Heart right ventricle (tissue), 16 donors: Measurements from ENCODE around the gene MTHFD2L. TPM values are rescaled to one million over a fixed set of nuclear protein-coding genes. Genes with fewer than 3 reads are reported as not detected.
A peak's percentile ranks its signal among the peaks of the same experiment; 100 is the strongest.

ENCODE experiments used
- ATAC-seq, 8 donors: fragments of 200-7000 bp; cut with Tn5 transposase; one replicate each; pipeline ENCODE4 v1.9.1; 2020; ENCODE audit warnings: mild to moderate bottlenecking in 8 of 8, moderate library complexity in 8 of 8, moderate number of reproducible peaks in 1 of 8
- DNase-seq, 2 donors: peaks; one replicate each; pipeline ENCODE4 v3.0.0-alpha.2; 2020
- H3K27ac ChIP-seq, 10 donors: fragments of 200-600 bp; sonication (generic) in 2 of 10; one replicate each; pipeline versions ENCODE4 v1.5.0 to v1.8.0; 2020 to 2022; ENCODE audit warnings: mild to moderate bottlenecking in 3 of 10
- H3K27me3 ChIP-seq, 7 donors: fragments of 200-600 bp; one replicate each; pipeline ENCODE4 v1.8.0; 2021 to 2022; ENCODE audit warnings: mild to moderate bottlenecking in 2 of 7
- H3K36me3 ChIP-seq, 9 donors: fragments of 200-600 bp; sonication (generic) in 1 of 9; one replicate each; pipeline versions ENCODE4 v1.5.0 to v1.8.0; 2020 to 2022; ENCODE audit warnings: mild to moderate bottlenecking in 2 of 9
- H3K4me1 ChIP-seq, 9 donors: fragments of 200-600 bp; sonication (generic) in 1 of 9; one replicate each; pipeline versions ENCODE4 v1.5.0 to v1.8.0; 2020 to 2022; ENCODE audit warnings: mild to moderate bottlenecking in 4 of 9
- H3K4me3 ChIP-seq, 10 donors: fragments of 200-600 bp; sonication (generic) in 2 of 10; one replicate each; pipeline versions ENCODE4 v1.5.0 to v1.8.0; 2020 to 2022; ENCODE audit warnings: mild to moderate bottlenecking in 7 of 10, moderate library complexity in 2 of 10
- H3K9me3 ChIP-seq, 11 donors: fragments of 200-600 bp in 10 of 11; sonication (generic) in 2 of 11; one replicate each; pipeline versions ENCODE4 v1.5.0 to v1.8.0; 2013 to 2022; ENCODE audit warnings: mild to moderate bottlenecking in 2 of 11, control low read depth in 1 of 11, moderate library complexity in 1 of 11
- WGBS, 2 donors: extraction: QIAGEN DNeasy Blood & Tissue Kit; methylation state at CpG; one replicate each; pipeline ENCODE4 v1.1.7; 2013; ENCODE audit warnings: inconsistent platforms in 1 of 2; 5-methylcytosine and 5-hydroxymethylcytosine counted together
- intact Hi-C, 10 donors: fragments of 100-400 bp; cut with DNase I; formaldehyde crosslinking; loops; one replicate each; pipeline versions ENCODE4 v1.11.1 to v1.14.2; 2022
- polyA plus RNA-seq, 2 donors: library from polyadenylated mRNA; stranded (reverse); fragments of 200-250 nt; gene quantifications; one replicate each; pipeline ENCODE4 v1.2.3, GENCODE V29; 2013
- total RNA-seq, 10 donors: library from RNA; stranded (reverse); fragmentation: NEBNext Ultra II Directional in 3 of 10; extraction: Animal tissue kit (Norgen Biotek cat#: 25700) in 3 of 10; gene quantifications; one replicate each; pipeline versions ENCODE4 v1.2.1 to v1.2.4, GENCODE V29; 2021 to 2023
- TF ChIP-seq, protein P1 (sequence below), 9 donors: fragments of 200-600 bp; sonication (generic) in 2 of 9; IDR thresholded peaks; one replicate each; pipeline versions ENCODE4 v1.5.0 to v1.8.0; 2021 to 2022; ENCODE audit warnings: antibody characterized with exemption in 9 of 9, mild to moderate bottlenecking in 5 of 9, moderate library complexity in 1 of 9
- donor health status: Arrhythmogenic right ventricular cardiomyopathy.
- donor health status: ischemic (EF 13 %, LVEDD 7.1; RV severe dilation, severe dysfunction).
- donor health status: healthy with polysubstance abuse.
- donor health status: DM: no; HTN: yes; CAD: no.
- donor health status: DM: no; HTN: no; CAD: no.
- donor health status: ischemic (EF 25% LVEDD 6.9; RV normal size, moderate dysfunction).
- donor health status: ischemic (EF 25% LVEDD 5.7; RV mildly dilated, moderate dysfunction).
- donor health status: healthy.
- donor health status: DM: yes; HTN: yes; CAD: no.
- donor health status: Ischemic cardiomyopathy.
- donor health status: ischemic (EF 35%, LVEDD 5.7; RV mildly dilated, moderate dysfunction).
- donor health status: nonischemic (EF 11% LVEDD 7.7; RV severe dilation, severe dysfunction).
- donor health status: DM: yes; HTN: yes; CAD: no.
- donor health status: PGD.
- donor health status: ischemic (EF 29% LVEDD 5.4; RV normal size, mild dysfunction).
- donor health status: nonischemic (EF 23%, LVEDD 6.1; RV moderate dilation, normal function).

Gene MTHFD2L
- total and polyA plus RNA-seq, 12 donors = 5.7 to 19.3 (median 11.8) TPM

DNA sequence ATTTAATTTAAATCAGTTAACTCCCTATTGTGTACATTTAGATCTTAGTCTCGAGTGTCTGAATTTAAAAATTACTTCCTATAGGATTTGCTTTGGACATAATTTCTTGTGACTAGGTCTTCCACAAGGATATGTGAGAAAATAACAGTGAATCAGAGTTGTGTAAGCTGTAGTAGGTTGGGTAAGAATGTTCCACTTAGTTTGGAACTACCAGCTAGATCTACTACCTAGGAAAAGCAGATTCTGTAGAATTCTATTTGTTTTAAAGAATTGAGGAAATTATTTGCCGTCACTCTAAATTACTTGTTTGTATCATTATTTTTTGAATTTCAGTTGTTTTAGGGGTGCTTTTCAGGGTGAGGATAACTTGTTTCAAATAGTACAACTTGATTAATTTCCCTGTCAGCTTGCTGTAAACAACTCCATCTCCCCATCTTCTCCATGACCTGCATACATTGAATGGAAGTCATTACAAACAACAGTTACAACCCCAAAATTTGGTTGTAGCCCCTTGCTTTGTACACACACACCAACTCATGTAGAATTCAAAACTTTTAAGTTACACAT lies 1.3 kb downstream of the MTHFD2L start:
- Histone ChIP-seq H3K4me3 (peak overlapping the region; percentile 45 to 69 (median 61)), H3K4me1 (peaks cover 3 to 39% (median 25%) of the 10 kb centered on the region in 9 donors), H3K9me3 (no peaks in the 10 kb centered on the region), H3K27me3 (no peaks in the 10 kb centered on the region), H3K27ac (peak overlapping the region in 5 of 10 donors; percentile 90 to 94 (median 91)), H3K36me3 (peaks cover 0 to 34% (median 0%) of the 10 kb centered on the region in 9 donors)
- TF ChIP-seq, protein P1, sequence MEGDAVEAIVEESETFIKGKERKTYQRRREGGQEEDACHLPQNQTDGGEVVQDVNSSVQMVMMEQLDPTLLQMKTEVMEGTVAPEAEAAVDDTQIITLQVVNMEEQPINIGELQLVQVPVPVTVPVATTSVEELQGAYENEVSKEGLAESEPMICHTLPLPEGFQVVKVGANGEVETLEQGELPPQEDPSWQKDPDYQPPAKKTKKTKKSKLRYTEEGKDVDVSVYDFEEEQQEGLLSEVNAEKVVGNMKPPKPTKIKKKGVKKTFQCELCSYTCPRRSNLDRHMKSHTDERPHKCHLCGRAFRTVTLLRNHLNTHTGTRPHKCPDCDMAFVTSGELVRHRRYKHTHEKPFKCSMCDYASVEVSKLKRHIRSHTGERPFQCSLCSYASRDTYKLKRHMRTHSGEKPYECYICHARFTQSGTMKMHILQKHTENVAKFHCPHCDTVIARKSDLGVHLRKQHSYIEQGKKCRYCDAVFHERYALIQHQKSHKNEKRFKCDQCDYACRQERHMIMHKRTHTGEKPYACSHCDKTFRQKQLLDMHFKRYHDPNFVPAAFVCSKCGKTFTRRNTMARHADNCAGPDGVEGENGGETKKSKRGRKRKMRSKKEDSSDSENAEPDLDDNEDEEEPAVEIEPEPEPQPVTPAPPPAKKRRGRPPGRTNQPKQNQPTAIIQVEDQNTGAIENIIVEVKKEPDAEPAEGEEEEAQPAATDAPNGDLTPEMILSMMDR (IDR thresholded peaks at IDR 0.05) = no peak
- ATAC-seq (no peak), DNase-seq (no peak)
- 71 to 72% methylated on average over 2 of the region's 2 CpGs for WGBS, 2 donors
- intact Hi-C loops = no loop called here

DNA sequence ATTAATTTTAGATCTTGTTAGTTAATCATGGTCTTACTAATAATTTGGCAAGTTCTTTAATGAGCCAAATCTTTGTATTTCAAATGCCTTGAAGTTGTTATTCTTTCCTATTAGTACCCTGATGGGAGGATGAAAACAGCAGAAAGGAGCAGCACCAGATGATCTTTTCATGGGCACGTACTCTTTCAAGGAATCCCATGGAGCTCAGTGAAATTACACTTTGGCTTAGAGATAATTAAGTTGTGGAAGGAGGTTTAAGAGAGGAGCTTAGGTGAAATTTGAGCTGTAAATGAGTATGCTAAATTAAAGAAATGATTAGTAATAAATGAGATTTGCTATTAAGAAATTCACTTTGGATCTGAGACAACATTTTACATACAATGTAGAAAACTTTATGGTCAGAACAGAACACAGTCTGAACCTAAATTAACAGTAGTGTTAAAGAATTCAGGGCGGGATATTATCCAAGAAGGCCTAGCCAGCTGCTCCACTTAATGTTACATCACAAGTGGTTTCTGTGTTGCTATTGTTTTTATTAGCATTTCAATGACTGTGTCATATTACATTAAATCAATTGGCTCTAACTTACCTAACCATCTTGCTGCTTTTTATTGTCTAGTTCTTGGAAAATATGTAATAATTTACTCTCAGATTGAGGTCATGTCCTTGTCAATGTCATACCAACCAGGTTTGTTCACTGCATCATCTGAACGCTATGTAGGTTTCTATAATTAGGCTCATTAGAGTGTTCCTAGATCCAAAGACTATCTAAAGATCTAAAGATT lies 3.9 kb downstream of the MTHFD2L start:
- 49 to 60% methylated on average over 3 of the region's 3 CpGs for WGBS, 2 donors
- Histone ChIP-seq H3K9me3 (no peaks in the 10 kb centered on the region), H3K4me1 (peaks cover 3 to 39% (median 23%) of the 10 kb centered on the region in 9 donors), H3K27me3 (no peaks in the 10 kb centered on the region), H3K4me3 (no peak overlapping the region), H3K27ac (peak overlapping the region in 7 of 10 donors; percentile 5 to 69 (median 56)), H3K36me3 (peaks cover 0 to 42% (median 0%) of the 10 kb centered on the region in 9 donors)
- DNase-seq (no peak), ATAC-seq (no peak)
- TF ChIP-seq, protein P1 (IDR thresholded peaks at IDR 0.05) = no peak
- intact Hi-C loops = no loop called here

DNA sequence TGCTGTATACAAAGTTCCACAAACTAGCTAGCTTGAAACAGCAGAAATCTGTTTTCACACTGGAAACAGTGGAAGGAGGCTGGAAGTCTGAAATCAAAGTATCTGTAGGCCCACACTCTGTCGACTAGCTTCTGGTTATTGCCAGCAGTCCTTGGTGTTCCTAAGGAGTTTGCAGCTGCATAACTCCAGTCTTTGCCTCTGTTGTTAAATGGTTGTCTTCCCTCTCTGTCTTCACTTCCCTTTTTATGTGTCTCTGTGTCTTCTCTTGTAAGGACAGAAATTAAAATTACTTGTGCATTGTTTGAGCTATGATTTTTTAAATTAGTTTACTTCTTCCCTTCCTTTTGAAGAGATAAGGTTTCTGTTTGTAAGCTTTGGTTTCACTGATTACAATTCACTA lies 8.2 kb downstream of the MTHFD2L start:
- ATAC-seq (no peak), DNase-seq (no peak)
- WGBS, 2 donors = 58 to 65% methylated on average over 1 of the region's 1 CpG
- H3K4me3 ChIP-seq = no peak overlapping the region
- H3K36me3 ChIP-seq = peaks cover 0 to 31% (median 0%) of the 10 kb centered on the region in 9 donors
- intact Hi-C loops = no loop called here
- no peaks in the 10 kb centered on the region for H3K9me3 ChIP-seq
- TF ChIP-seq, protein P1 (IDR thresholded peaks at IDR 0.05) = no peak
- H3K27ac ChIP-seq = no peak overlapping the region
- H3K4me1 ChIP-seq = peaks cover 0 to 17% (median 2%) of the 10 kb centered on the region in 9 donors
- H3K27me3 ChIP-seq = no peaks in the 10 kb centered on the region

DNA sequence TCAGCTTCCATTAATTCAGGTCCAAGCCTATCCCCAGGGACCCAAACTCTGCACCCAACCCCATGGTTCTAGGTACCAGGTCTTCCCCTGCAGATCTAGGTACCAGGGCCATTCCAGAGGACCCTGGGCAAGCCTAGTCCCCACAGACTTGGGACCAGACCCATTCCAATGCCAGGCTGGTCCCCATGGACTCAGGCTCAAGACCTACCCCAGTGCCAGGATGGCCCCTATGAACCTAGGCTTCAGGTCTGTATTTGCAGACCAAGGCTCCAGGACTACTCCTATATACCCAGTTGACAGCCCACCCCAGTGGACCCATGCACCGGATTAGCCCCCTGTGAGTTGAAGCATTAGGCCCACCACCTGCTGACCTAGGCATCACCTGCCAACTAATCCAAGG lies 8.9 kb downstream of the MTHFD2L start:
- DNase-seq (no peak), ATAC-seq (peak in 4 of 8 donors; percentile 14 to 31 (median 19))
- WGBS, 2 donors = 93 to 100% methylated on average over 1 of the region's 1 CpG
- Histone ChIP-seq H3K27me3 (no peaks in the 10 kb centered on the region), H3K9me3 (no peaks in the 10 kb centered on the region), H3K36me3 (peaks cover 0 to 24% (median 0%) of the 10 kb centered on the region in 9 donors), H3K27ac (no peak overlapping the region), H3K4me3 (no peak overlapping the region), H3K4me1 (peaks cover 0 to 10% (median 0%) of the 10 kb centered on the region in 9 donors)
- intact Hi-C loops = no loop called here
- TF ChIP-seq, protein P1 (IDR thresholded peaks at IDR 0.05) = no peak
